HEK293 (cell line): ENCODE results near the gene BOD1.

Experiments
- CTCF ChIA-PET: fragments of 350-600 bp; formaldehyde crosslinking; extraction: SDS; loops from one replicate; lab custom pipeline; 2021; ENCODE audit warnings: antibody characterized with exemption; lab: Yijun Ruan, JAX
- POLR2A ChIA-PET: fragments of 300-600 bp; formaldehyde crosslinking; extraction: SDS; loops from one replicate; lab custom pipeline; 2020; ENCODE audit warnings: antibody characterized with exemption, inconsistent platforms; lab: Yijun Ruan, JAX
- H3K27ac ChIP-seq: fragments of 200-500 bp; sonication (Bioruptor generic); 2 replicates; pipeline ENCODE4 v1.5.1; 2014; ENCODE audit warnings: low read depth, low read length, control low read depth, inconsistent platforms; ENCODE audit errors: extremely low read depth
- H3K36me3 ChIP-seq, 2 experiments: fragments of 200-500 bp in 1 of 2; sonication (Bioruptor generic) in 1 of 2; 1 replicate in 1 of 2; 2 replicates in 1 of 2; pipeline ENCODE4 v1.5.1; 2014 to 2017; ENCODE audit warnings: inconsistent platforms in 2 of 2, low read length in 2 of 2; ENCODE audit not compliant: control insufficient read depth in 2 of 2, insufficient read depth in 1 of 2
- H3K4me1 ChIP-seq: fragments of 200-500 bp; sonication (Bioruptor generic); 2 replicates; pipeline ENCODE4 v1.5.1; 2014; ENCODE audit warnings: mild to moderate bottlenecking, low read length, inconsistent platforms; ENCODE audit not compliant: control insufficient read depth, insufficient read depth
- H3K4me3 ChIP-seq: 2 replicates; pipeline ENCODE4 v1.5.1; 2011; ENCODE audit warnings: low read depth, mild to moderate bottlenecking, control low read depth, low read length, moderate library complexity
- H3K9me3 ChIP-seq: fragments of 200-500 bp; sonication (Bioruptor generic); 2 replicates; pipeline ENCODE4 v1.5.1; 2014; ENCODE audit warnings: low read depth, low read length, inconsistent platforms; ENCODE audit not compliant: control insufficient read depth, insufficient read depth
- BCL11A ChIP-seq: fragments of 450-650 bp; formaldehyde crosslinking; IDR thresholded peaks from 2 replicates; pipeline ENCODE4 v1.5.1; 2016; ENCODE audit warnings: low read depth, missing biosample characterization, missing genetic modification characterization
- KLF7 ChIP-seq: fragments of 450-650 bp; formaldehyde crosslinking; IDR thresholded peaks from 2 replicates; pipeline ENCODE4 v1.5.1; 2016; ENCODE audit warnings: missing biosample characterization, missing genetic modification characterization, borderline replicate concordance
- MZF1 ChIP-seq: fragments of 450-650 bp; formaldehyde crosslinking; IDR thresholded peaks from 2 replicates; pipeline ENCODE4 v1.5.1; 2017; ENCODE audit warnings: missing biosample characterization, missing genetic modification characterization, borderline replicate concordance
- RBAK ChIP-seq: fragments of 450-650 bp; formaldehyde crosslinking; IDR thresholded peaks from 2 replicates; pipeline ENCODE4 v1.5.1; 2016; ENCODE audit warnings: missing biosample characterization, missing genetic modification characterization
- SP3 ChIP-seq: fragments of 450-650 bp; formaldehyde crosslinking; IDR thresholded peaks from 2 replicates; pipeline ENCODE4 v1.5.1; 2016; ENCODE audit warnings: missing biosample characterization, missing genetic modification characterization
- WT1 ChIP-seq: fragments of 450-650 bp; formaldehyde crosslinking; IDR thresholded peaks from 2 replicates; pipeline ENCODE4 v1.5.1; 2016; ENCODE audit warnings: missing biosample characterization, missing genetic modification characterization
- YY2 ChIP-seq: fragments of 450-650 bp; formaldehyde crosslinking; IDR thresholded peaks from 2 replicates; pipeline ENCODE4 v1.5.1; 2016; ENCODE audit warnings: missing biosample characterization, missing genetic modification characterization
- ZNF133 ChIP-seq: fragments of 450-650 bp; formaldehyde crosslinking; IDR thresholded peaks from 2 replicates; pipeline ENCODE4 v1.5.1; 2016; ENCODE audit warnings: missing biosample characterization, missing genetic modification characterization
- ZNF175 ChIP-seq: fragments of 450-650 bp; formaldehyde crosslinking; IDR thresholded peaks from 2 replicates; pipeline ENCODE4 v1.5.1; 2016; ENCODE audit warnings: missing biosample characterization, missing genetic modification characterization
- ZNF19 ChIP-seq: fragments of 450-650 bp; formaldehyde crosslinking; IDR thresholded peaks from 2 replicates; pipeline ENCODE4; 2016; ENCODE audit warnings: missing biosample characterization, missing genetic modification characterization, low read depth
- ZNF214 ChIP-seq: fragments of 450-650 bp; formaldehyde crosslinking; IDR thresholded peaks from 2 replicates; pipeline ENCODE4 v1.5.1; 2017; ENCODE audit warnings: missing biosample characterization, mild to moderate bottlenecking, missing genetic modification characterization, borderline replicate concordance
- ZNF302 ChIP-seq: fragments of 450-650 bp; formaldehyde crosslinking; IDR thresholded peaks from 2 replicates; pipeline ENCODE4 v1.5.1; 2016; ENCODE audit warnings: missing biosample characterization, missing genetic modification characterization, low read depth
- ZNF341 ChIP-seq: fragments of 450-650 bp; formaldehyde crosslinking; IDR thresholded peaks from 2 replicates; pipeline ENCODE4; 2016; ENCODE audit warnings: low read depth, missing biosample characterization, missing genetic modification characterization
- ZNF426 ChIP-seq: fragments of 450-650 bp; formaldehyde crosslinking; IDR thresholded peaks from 2 replicates; pipeline ENCODE4 v1.5.1; 2017; ENCODE audit warnings: missing biosample characterization, missing genetic modification characterization, mild to moderate bottlenecking, inconsistent platforms, moderate library complexity
- ZNF473 ChIP-seq: fragments of 450-650 bp; formaldehyde crosslinking; IDR thresholded peaks from 2 replicates; pipeline ENCODE4 v1.5.1; 2017; ENCODE audit warnings: missing biosample characterization, missing genetic modification characterization
- ZNF514 ChIP-seq: fragments of 450-650 bp; formaldehyde crosslinking; IDR thresholded peaks from 2 replicates; pipeline ENCODE4 v1.5.1; 2016; ENCODE audit warnings: missing biosample characterization, missing genetic modification characterization
- ZNF555 ChIP-seq: fragments of 450-650 bp; formaldehyde crosslinking; conservative IDR thresholded peaks from 2 replicates; pipeline ENCODE4 v1.5.1; 2017; ENCODE audit warnings: missing biosample characterization, mild to moderate bottlenecking, missing genetic modification characterization, inconsistent platforms
- ZNF629 ChIP-seq: fragments of 450-650 bp; formaldehyde crosslinking; IDR thresholded peaks from 2 replicates; pipeline ENCODE4 v1.5.1; 2017; ENCODE audit warnings: missing biosample characterization, missing genetic modification characterization
- ZNF654 ChIP-seq: fragments of 450-650 bp; formaldehyde crosslinking; IDR thresholded peaks from 2 replicates; pipeline ENCODE4 v1.5.1; 2016; ENCODE audit warnings: low read depth, missing biosample characterization, missing genetic modification characterization
- ZNF664 ChIP-seq: fragments of 450-650 bp; formaldehyde crosslinking; IDR thresholded peaks from 2 replicates; pipeline ENCODE4 v1.5.1; 2016; ENCODE audit warnings: missing biosample characterization, missing genetic modification characterization
- ZNF670 ChIP-seq: fragments of 450-650 bp; formaldehyde crosslinking; IDR thresholded peaks from 2 replicates; pipeline ENCODE4 v1.5.1; 2016; ENCODE audit warnings: missing biosample characterization, missing genetic modification characterization, low read depth
- ZNF791 ChIP-seq: fragments of 450-650 bp; formaldehyde crosslinking; IDR thresholded peaks from 2 replicates; pipeline ENCODE4 v1.5.1; 2016; ENCODE audit warnings: missing biosample characterization, missing genetic modification characterization
- ZNF792 ChIP-seq: fragments of 450-650 bp; formaldehyde crosslinking; IDR thresholded peaks from 2 replicates; pipeline ENCODE4 v1.5.1; 2016; ENCODE audit warnings: missing biosample characterization, missing genetic modification characterization
- ZSCAN18 ChIP-seq: fragments of 450-650 bp; formaldehyde crosslinking; IDR thresholded peaks from 2 replicates; pipeline ENCODE4 v1.5.1; 2016; ENCODE audit warnings: missing biosample characterization, missing genetic modification characterization
- TF ChIP-seq, protein P1 (sequence below): fragments of 450-650 bp; formaldehyde crosslinking; IDR thresholded peaks from 2 replicates; pipeline ENCODE4 v1.5.1; 2016; ENCODE audit warnings: missing biosample characterization, missing genetic modification characterization, borderline replicate concordance
- TF ChIP-seq, protein P2 (sequence below): fragments of 450-650 bp; formaldehyde crosslinking; IDR thresholded peaks from 2 replicates; pipeline ENCODE4 v1.5.1; 2016; ENCODE audit warnings: missing biosample characterization, missing genetic modification characterization

Gene BOD1

GRCh38 chr5:173637340-173637739, 20.9 kb upstream of the BOD1 start:
- ChIA-PET POLR2A (no interaction called here), CTCF (interaction anchor here (1.5 kb wide), 2 partner anchors 187 to 336 kb away, joined by 3 to 5 read pairs; no protein-coding TSS in a partner anchor)
- Histone ChIP-seq H3K27ac (no peak overlapping the region), H3K9me3 (no peaks in the 10 kb centered on the region), H3K4me1 (no peaks in the 10 kb centered on the region), H3K4me3 (no peak overlapping the region), H3K36me3 (no peaks in the 10 kb centered on the region)
- TF ChIP-seq ZNF791 (tag by site-specific recombination) (no peak), MZF1 (tag by site-specific recombination) (no peak), ZNF514 (tag by site-specific recombination) (no peak), ZNF133 (tag by site-specific recombination) (no peak), ZNF302 (tag by site-specific recombination) (no peak), ZNF792 (tag by site-specific recombination) (no peak), ZNF555 (tag by site-specific recombination) (no peak), ZNF629 (tag by site-specific recombination) (no peak), ZNF654 (tag by site-specific recombination) (no peak), ZNF664 (tag by site-specific recombination) (no peak), ZNF341 (tag by site-specific recombination) (no peak), BCL11A (tag by site-specific recombination) (no peak), YY2 (tag by site-specific recombination) (no peak)

DNA sequence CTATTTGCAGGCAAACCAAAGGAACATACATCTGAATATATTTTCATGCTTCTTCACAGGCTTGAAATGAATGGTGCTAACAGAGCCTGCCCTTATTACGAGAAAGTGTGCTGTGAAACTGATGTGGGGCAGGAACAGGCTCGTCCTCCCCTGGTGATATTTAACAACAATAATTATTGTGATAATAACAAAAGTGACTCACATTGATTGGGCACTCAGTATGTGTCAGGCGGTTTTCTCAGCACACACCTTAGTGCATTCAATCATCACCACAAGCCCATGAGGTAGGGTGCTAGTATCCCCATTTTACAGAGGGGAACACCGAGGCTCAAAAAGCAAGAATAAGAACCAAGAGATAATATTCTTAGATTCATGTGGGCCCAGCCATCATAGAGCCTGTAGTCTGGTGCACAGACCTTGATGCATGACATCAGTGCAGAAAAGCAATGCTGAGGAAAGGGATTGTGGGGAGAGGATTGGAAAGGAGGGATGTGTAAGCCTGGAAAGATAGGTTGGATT, 18.1 kb upstream of the BOD1 start:
- POLR2A ChIA-PET, result no interaction called here
- no peak overlapping the region for H3K27ac ChIP-seq
- H3K4me3 ChIP-seq, result no peak overlapping the region
- TF ChIP-seq ZNF175, result no peak
- no peak for TF ChIP-seq KLF7 (tag by site-specific recombination)
- no peak for TF ChIP-seq ZNF426
- no peak for TF ChIP-seq SP3 (tag by site-specific recombination)
- no peaks in the 10 kb centered on the region for H3K4me1 ChIP-seq
- no peaks in the 10 kb centered on the region for H3K9me3 ChIP-seq
- CTCF ChIA-PET, result interaction anchor here (1.5 kb wide), 1 partner anchor 11 kb away, joined by 3 read pairs; no protein-coding TSS in a partner anchor
- no peaks in the 10 kb centered on the region for H3K36me3 ChIP-seq

DNA sequence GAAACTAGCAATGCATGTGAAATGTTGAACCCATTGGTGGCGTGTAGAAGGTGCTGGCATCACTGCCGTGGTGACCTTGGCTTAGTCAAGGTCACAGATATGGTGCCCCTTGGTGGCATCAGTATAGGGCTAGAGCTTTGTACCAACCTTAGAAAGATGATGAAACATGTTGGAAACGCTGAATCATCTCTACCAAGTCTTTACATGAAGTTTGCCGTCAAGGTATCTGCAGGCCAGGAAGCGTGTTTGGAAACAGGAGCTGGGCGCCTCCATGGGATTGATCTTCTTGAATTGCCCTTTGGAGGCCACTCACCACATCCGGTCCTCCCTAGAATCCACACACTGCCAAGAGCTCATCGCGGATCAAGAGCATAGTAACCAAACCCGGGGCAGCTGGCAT, 16.9 kb upstream of the BOD1 start:
- POLR2A ChIA-PET, result no interaction called here
- CTCF ChIA-PET, result interaction anchor here (1.4 kb wide), 1 partner anchor 339 kb away, joined by 10 read pairs; no protein-coding TSS in a partner anchor
- Histone ChIP-seq H3K36me3 (no peaks in the 10 kb centered on the region), H3K4me3 (no peak overlapping the region), H3K27ac (no peak overlapping the region), H3K9me3 (no peaks in the 10 kb centered on the region), H3K4me1 (no peaks in the 10 kb centered on the region)
- TF ChIP-seq WT1 (tag by site-specific recombination) (no peak), ZNF670 (tag by site-specific recombination) (no peak), RBAK (tag by site-specific recombination) (no peak), ZSCAN18 (tag by site-specific recombination) (no peak), ZNF473 (tag by site-specific recombination) (no peak), ZNF19 (tag by site-specific recombination) (no peak), ZNF214 (tag by site-specific recombination) (no peak)
- TF ChIP-seq, protein P1, sequence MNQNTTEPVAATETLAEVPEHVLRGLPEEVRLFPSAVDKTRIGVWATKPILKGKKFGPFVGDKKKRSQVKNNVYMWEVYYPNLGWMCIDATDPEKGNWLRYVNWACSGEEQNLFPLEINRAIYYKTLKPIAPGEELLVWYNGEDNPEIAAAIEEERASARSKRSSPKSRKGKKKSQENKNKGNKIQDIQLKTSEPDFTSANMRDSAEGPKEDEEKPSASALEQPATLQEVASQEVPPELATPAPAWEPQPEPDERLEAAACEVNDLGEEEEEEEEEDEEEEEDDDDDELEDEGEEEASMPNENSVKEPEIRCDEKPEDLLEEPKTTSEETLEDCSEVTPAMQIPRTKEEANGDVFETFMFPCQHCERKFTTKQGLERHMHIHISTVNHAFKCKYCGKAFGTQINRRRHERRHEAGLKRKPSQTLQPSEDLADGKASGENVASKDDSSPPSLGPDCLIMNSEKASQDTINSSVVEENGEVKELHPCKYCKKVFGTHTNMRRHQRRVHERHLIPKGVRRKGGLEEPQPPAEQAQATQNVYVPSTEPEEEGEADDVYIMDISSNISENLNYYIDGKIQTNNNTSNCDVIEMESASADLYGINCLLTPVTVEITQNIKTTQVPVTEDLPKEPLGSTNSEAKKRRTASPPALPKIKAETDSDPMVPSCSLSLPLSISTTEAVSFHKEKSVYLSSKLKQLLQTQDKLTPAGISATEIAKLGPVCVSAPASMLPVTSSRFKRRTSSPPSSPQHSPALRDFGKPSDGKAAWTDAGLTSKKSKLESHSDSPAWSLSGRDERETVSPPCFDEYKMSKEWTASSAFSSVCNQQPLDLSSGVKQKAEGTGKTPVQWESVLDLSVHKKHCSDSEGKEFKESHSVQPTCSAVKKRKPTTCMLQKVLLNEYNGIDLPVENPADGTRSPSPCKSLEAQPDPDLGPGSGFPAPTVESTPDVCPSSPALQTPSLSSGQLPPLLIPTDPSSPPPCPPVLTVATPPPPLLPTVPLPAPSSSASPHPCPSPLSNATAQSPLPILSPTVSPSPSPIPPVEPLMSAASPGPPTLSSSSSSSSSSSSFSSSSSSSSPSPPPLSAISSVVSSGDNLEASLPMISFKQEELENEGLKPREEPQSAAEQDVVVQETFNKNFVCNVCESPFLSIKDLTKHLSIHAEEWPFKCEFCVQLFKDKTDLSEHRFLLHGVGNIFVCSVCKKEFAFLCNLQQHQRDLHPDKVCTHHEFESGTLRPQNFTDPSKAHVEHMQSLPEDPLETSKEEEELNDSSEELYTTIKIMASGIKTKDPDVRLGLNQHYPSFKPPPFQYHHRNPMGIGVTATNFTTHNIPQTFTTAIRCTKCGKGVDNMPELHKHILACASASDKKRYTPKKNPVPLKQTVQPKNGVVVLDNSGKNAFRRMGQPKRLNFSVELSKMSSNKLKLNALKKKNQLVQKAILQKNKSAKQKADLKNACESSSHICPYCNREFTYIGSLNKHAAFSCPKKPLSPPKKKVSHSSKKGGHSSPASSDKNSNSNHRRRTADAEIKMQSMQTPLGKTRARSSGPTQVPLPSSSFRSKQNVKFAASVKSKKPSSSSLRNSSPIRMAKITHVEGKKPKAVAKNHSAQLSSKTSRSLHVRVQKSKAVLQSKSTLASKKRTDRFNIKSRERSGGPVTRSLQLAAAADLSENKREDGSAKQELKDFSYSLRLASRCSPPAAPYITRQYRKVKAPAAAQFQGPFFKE (tag by site-specific recombination), result no peak
- TF ChIP-seq, protein P2, sequence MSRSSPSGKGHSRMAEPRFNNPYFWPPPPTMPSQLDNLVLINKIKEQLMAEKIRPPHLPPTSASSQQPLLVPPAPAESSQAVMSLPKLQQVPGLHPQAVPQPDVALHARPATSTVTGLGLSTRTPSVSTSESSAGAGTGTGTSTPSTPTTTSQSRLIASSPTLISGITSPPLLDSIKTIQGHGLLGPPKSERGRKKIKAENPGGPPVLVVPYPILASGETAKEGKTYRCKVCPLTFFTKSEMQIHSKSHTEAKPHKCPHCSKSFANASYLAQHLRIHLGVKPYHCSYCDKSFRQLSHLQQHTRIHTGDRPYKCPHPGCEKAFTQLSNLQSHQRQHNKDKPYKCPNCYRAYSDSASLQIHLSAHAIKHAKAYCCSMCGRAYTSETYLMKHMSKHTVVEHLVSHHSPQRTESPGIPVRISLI, result no peak
